Activated CD4-positive, alpha-beta T cell treated with anti-CD3 and anti-CD28 coated beads for 36 hours (primary cell): Measurements from ENCODE around the gene NAA25. TPM values are rescaled to one million over a fixed set of nuclear protein-coding genes. Genes with fewer than 3 reads are reported as not detected.

ENCODE experiments used
- ATAC-seq: fragments of 200-7000 bp; cut with Tn5 transposase; one replicate; pipeline ENCODE4 v1.10.0; 2021; ENCODE audit warnings: mild to moderate bottlenecking, moderate library complexity
- CTCF ChIA-PET: fragments of 350-600 bp; sonication (Branson Sonifier 250); formaldehyde crosslinking; loops from one replicate; lab custom pipeline; 2021; ENCODE audit warnings: antibody characterized with exemption; lab: Charles Lee
- POLR2A ChIA-PET: fragments of 350-600 bp; sonication (Branson Sonifier 250); formaldehyde crosslinking; loops from one replicate; lab custom pipeline; 2021; ENCODE audit warnings: antibody characterized with exemption, inconsistent platforms; lab: Charles Lee
- DNase-seq: peaks from one replicate; pipeline ENCODE4 v3.0.0-alpha.2; 2020
- H3K27ac Mint-ChIP-seq: one replicate; pipeline ENCODE4 v1.8.0; 2021; ENCODE audit warnings: mixed read lengths
- H3K27me3 Mint-ChIP-seq: one replicate; pipeline ENCODE4 v1.8.0; 2021; ENCODE audit warnings: mixed read lengths
- H3K36me3 Mint-ChIP-seq: one replicate; pipeline ENCODE4 v1.8.0; 2021; ENCODE audit warnings: low read depth, mixed read lengths
- H3K4me1 Mint-ChIP-seq: one replicate; pipeline ENCODE4 v1.8.0; 2021; ENCODE audit warnings: mixed read lengths
- H3K4me3 Mint-ChIP-seq: one replicate; pipeline ENCODE4 v1.8.0; 2021; ENCODE audit warnings: mild to moderate bottlenecking, moderate library complexity, mixed read lengths
- H3K9me3 Mint-ChIP-seq: one replicate; pipeline ENCODE4 v1.8.0; 2021; ENCODE audit warnings: low read depth, mixed read lengths
- intact Hi-C, 2 experiments: fragments of 100-400 bp; cut with DNase I in 1 of 2; cut with micrococcal nuclease in 1 of 2; formaldehyde crosslinking; loops; one replicate each; pipeline versions ENCODE4 v1.14.2 to v1.15.1; 2022 to 2024; cut with DNase I, micrococcal nuclease
- total RNA-seq, 2 experiments: library from RNA; stranded (reverse); gene quantifications; one replicate each; pipeline ENCODE4 v1.2.3, GENCODE V29; 2021

NAA25 gene
- 10 to 100 TPM; 50.9 to 58.5 TPM for total RNA-seq

DNA sequence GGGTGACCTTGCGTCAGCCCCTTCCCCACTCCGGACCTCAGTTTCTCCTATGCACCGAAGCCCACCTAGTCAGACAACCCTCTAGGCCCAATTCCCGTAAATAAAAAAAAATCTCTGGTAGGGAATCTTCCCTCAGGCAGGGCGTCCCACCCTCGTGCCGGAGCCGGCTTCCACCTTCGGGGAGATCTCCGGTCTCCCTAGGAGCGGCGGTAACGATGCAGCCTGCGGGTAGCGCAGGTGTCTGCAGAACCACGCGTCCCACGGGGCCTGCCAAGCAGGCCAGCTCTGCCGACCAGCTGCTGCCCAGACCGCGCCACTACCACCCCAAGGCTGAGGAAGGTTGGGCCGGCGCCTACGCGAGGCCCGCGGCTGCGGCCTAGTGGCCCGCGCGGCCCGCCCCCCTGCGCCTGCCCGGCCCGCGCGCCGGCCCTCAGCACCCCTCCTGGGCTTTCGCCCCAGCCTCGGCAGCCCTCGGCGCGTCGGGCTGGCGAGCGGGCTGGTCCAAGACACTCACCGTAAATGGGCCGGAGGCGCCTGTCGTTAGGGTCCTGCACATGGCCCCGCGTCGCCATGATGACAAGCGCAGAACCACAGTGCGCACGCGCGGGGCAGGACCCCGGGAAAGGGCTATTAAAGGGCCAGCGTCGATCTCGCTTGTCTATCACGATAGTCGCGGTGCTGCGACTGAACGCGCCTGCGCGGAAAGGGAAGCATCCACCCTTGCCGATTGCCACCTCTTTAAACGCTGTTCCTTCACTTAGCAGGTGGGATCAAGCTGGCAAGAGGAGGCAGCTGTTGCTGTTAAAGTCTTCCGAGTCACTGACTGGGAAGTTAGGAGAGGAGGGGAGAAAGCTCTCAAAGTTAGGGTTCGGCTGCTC is at the start of gene NAA25:
TSS of gene NAA25 (minus strand) at position 582 of the 878 bp plus-strand sequence. CDS start at position 572, 10 bp downstream.
- ChIA-PET CTCF (interaction anchor here (0.6 to 2.2 kb wide), 10 partner anchors 9 to 163 kb away, joined by 3 to 10 read pairs (median 4); partner anchors contain the start of gene TRAFD1), POLR2A (interaction anchor here (0.7 to 3.3 kb wide), 9 partner anchors 12 to 94 kb away, joined by 3 to 26 read pairs (median 4); partner anchors contain the start of gene TRAFD1)
- DNase-seq (peak; percentile 94), ATAC-seq (peak; percentile 80)
- Mint-ChIP-seq H3K27ac (peak within 1 kb of the TSS; percentile 99), H3K4me3 (peak within 1 kb of the TSS; percentile 97), H3K4me1 (peaks cover 55% of the 10 kb centered on the region), H3K36me3 (peaks cover 35% of the 10 kb centered on the region), H3K9me3 (no peaks in the 10 kb centered on the region), H3K27me3 (no peaks in the 10 kb centered on the region)
- intact Hi-C loops: loop anchor here (1.0 to 5.0 kb wide), 8 partner anchors 12 to 701 kb away; partner anchors contain the start of genes ERP29 (in 2 of the 2), TMEM116 (in 2 of the 2), TRAFD1 (in 2 of the 2) and HECTD4 (in 1 of the 2)

DNA sequence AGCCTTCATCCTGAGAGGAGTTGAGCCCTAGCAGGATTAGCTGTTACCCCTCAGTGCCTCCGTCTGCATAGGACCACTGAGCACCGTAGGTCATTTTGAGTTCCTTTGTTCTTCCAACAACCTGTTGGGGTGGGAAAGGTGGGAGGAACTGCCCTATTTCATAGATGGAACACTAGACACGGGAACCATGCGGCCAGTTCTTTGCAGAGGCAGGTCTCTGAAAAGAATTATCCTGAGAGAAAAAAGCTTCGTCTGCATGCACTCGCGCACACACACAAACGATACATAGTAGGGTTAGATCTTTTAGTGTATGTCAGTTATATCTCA is 45.3 kb upstream of the NAA25 start:
- Mint-ChIP-seq H3K36me3 (peaks cover 79% of the 10 kb centered on the region), H3K4me1 (peaks cover 6% of the 10 kb centered on the region), H3K4me3 (no peak overlapping the region), H3K27me3 (no peaks in the 10 kb centered on the region), H3K9me3 (peaks cover 22% of the 10 kb centered on the region), H3K27ac (no peak overlapping the region)
- DNase-seq (no peak), ATAC-seq (no peak)
- intact Hi-C loops: no loop called here
- ChIA-PET POLR2A (no interaction called here), CTCF (interaction anchor here (0.6 kb wide), 1 partner anchor 700 kb away, joined by 4 read pairs; no protein-coding TSS in a partner anchor)

DNA sequence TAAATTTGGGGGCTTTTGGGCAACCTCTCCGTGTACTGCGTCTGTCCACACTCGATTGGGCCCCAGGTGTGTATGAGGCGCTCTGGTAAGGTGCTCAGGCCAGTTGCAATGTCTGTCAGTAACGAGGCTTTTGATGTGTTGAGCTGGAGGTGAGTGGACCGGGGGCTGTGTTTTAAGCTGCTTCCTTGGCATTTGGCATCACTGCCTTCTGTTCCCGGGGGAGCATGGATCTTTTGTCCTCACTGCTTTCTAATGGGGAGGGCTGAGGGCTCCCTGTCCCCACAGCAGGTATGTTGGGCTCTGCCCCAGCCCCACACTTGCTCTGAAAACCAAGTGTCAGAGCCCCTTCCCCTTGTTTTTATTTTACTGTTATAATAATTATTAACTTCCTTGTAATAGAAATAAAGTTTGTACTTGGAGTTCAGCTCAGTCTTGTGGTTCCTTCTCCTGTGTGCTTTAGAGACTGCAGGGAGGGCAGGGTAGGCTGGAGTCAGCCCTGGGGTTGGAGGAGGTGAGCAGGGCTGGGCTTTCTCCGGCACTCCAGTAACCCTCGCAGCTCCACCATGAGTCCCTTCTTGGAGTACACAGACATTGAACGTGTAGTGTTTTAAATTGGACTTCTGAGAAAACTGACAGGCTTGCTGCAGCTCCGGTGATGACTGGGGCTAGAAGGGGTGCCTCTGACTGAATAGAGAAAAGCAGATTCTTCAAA is 44.8 kb upstream of the NAA25 start:
- Mint-ChIP-seq H3K9me3 (peaks cover 20% of the 10 kb centered on the region), H3K4me3 (no peak overlapping the region), H3K27me3 (no peaks in the 10 kb centered on the region), H3K4me1 (peaks cover 4% of the 10 kb centered on the region), H3K36me3 (peaks cover 79% of the 10 kb centered on the region), H3K27ac (no peak overlapping the region)
- POLR2A ChIA-PET: no interaction called here
- DNase-seq (no peak), ATAC-seq (no peak)
- CTCF ChIA-PET: no interaction called here
- intact Hi-C loops: no loop called here

DNA sequence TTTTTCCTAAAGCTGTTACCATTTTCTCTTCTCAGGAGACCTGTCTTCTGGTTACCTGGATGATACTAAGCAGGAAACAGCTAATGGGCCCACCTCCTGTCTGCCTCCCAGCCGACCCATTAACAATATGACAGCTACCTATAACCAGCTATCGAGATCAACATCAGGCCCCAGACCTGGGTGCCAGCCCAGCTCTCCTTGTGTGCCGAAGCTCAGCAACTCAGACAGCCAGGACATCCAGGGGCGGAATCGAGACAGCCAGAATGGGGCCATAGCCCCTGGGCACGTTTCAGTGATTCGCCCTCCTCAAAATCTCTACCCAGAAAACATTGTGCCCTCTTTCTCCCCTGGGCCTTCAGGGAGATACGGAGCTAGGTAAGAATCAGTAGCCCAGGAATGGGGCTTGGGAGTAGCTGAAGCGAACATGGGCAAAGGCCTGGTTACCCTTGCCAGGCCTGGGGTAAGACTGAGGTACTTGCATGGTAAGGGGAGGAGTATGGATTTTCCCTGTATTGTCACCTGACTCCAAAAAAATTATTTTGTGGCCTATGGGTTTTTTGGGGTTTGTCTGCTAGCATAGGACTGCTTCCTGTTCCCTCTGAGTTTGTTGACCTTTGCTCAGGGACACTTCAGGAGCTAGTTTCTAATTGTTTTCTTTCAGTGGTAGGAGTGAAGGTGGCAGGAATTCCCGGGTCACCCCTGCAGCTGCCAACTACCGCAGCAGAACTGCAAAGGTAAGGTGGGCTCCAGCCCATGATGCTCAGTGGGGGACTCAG is 43.4 kb upstream of the NAA25 start:
- intact Hi-C loops: no loop called here
- H3K4me1 Mint-ChIP-seq: no peaks in the 10 kb centered on the region
- peaks cover 70% of the 10 kb centered on the region for H3K36me3 Mint-ChIP-seq
- H3K4me3 Mint-ChIP-seq: no peak overlapping the region
- peak overlapping the region; percentile 48 for H3K27ac Mint-ChIP-seq
- ChIA-PET POLR2A (no interaction called here), CTCF (interaction anchor here (1.1 kb wide), 1 partner anchor 236 kb away, joined by 4 read pairs; no protein-coding TSS in a partner anchor)
- H3K9me3 Mint-ChIP-seq: peaks cover 11% of the 10 kb centered on the region
- DNase-seq: no peak
- no peak for ATAC-seq
- no peaks in the 10 kb centered on the region for H3K27me3 Mint-ChIP-seq

DNA sequence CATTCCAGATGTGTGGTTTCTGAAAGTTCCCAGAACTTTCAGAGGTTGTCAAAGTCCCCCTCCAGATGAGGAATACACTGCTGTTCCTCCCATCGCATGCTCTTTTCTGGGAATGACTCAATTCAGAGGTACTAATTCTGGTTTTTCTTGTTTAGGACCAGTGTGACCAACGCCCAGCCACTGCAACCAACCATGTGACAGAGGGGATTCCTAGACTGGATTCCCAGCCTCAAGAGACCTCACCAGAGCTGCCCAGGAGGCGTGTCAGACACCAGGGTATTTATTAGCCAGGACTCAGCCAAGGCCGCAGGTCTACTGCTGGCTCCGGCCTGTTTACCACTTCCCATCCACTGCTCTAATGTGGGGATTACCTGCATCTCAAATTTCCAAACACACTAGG is 41.0 kb upstream of the NAA25 start:
- no peak for DNase-seq
- ATAC-seq: no peak
- ChIA-PET CTCF (no interaction called here), POLR2A (no interaction called here)
- Mint-ChIP-seq H3K36me3 (peaks cover 66% of the 10 kb centered on the region), H3K4me1 (no peaks in the 10 kb centered on the region), H3K4me3 (no peak overlapping the region), H3K27me3 (no peaks in the 10 kb centered on the region), H3K9me3 (peaks cover 5% of the 10 kb centered on the region), H3K27ac (no peak overlapping the region)
- intact Hi-C loops: no loop called here

DNA sequence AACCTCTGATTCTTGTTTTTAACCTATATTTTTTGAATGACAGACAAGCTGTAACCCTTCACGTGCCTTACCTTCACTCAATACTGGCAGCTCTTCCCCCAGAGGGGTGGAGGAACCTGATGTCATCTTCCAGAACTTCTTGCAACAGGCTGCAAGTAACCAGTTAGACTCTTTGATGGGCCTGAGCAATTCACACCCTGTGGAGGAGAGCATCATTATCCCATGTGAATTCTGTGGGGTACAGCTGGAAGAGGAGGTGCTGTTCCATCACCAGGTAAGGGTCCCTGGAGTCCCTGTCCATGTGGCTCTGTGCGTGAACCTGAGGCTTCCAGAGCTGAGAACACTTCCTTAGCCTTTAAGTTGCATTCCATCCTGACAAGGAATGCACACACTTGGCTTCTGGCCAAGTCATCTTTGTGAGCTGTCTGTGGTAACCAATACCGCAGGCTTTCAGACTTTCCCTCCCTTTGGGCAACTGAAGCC is 39.5 kb upstream of the NAA25 start:
- H3K27ac Mint-ChIP-seq: peak overlapping the region; percentile 24
- intact Hi-C loops: no loop called here
- peaks cover 55% of the 10 kb centered on the region for H3K36me3 Mint-ChIP-seq
- H3K4me3 Mint-ChIP-seq: no peak overlapping the region
- DNase-seq (no peak), ATAC-seq (no peak)
- H3K27me3 Mint-ChIP-seq: no peaks in the 10 kb centered on the region
- no peaks in the 10 kb centered on the region for H3K9me3 Mint-ChIP-seq
- ChIA-PET CTCF (interaction anchor here (1.1 kb wide), 1 partner anchor 17 kb away, joined by 3 read pairs; no protein-coding TSS in a partner anchor), POLR2A (no interaction called here)
- no peaks in the 10 kb centered on the region for H3K4me1 Mint-ChIP-seq

DNA sequence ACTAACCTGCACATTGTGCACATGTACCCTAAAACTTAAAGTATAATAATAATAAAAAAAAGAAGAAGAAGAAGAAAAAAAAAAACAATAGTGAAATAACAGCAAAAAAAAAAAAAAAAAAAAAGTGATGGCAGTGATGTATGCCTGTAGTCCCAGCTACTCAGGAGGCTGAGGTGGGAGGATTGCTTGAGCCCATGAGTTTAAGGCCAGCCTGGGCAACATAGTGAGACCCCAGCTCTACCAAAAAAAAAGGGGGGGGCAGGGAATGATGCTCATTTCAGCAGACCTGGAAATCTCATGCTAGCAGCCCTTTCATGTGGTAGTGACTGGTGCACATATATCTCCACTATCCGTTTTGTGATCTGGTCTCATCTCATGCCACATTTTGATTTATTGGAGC is 37.5 kb upstream of the NAA25 start:
- no peak for DNase-seq
- no peaks in the 10 kb centered on the region for H3K4me1 Mint-ChIP-seq
- intact Hi-C loops: no loop called here
- no peak overlapping the region for H3K27ac Mint-ChIP-seq
- H3K9me3 Mint-ChIP-seq: no peaks in the 10 kb centered on the region
- CTCF ChIA-PET: no interaction called here
- no peak overlapping the region for H3K4me3 Mint-ChIP-seq
- no peaks in the 10 kb centered on the region for H3K27me3 Mint-ChIP-seq
- ATAC-seq: no peak
- H3K36me3 Mint-ChIP-seq: peaks cover 43% of the 10 kb centered on the region
- POLR2A ChIA-PET: no interaction called here

DNA sequence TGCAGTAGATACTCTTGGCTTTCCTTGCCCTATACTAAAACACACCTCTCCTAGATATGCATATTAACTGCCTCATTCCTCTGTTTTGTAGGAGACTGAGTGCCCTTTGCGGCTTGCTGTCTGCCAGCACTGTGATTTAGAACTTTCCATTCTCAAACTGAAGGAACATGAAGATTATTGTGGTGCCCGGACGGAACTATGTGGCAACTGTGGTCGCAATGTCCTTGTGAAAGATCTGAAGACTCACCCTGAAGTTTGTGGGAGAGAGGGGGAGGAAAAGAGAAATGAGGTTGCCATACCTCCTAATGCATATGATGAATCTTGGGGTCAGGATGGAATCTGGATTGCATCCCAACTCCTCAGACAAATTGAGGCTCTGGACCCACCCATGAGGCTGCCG is 32.1 kb upstream of the NAA25 start:
- H3K27ac Mint-ChIP-seq: peak overlapping the region; percentile 7

DNA sequence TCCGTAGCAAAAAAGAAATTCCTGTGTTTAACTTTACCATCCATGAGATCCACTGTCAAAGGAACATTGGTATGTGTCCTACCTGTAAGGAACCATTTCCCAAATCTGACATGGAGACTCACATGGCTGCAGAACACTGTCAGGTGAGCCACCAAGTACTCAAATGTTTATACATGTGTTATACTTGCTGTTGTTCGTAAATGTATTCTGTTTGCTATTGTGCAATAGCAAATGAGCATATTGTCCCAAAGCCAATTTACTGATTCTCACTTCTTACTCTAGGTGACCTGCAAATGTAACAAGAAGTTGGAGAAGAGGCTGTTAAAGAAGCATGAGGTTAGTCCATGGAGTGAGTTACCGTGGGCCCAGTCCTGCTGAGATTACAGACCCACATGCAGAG is 26.1 kb upstream of the NAA25 start:
- POLR2A ChIA-PET: no interaction called here
- intact Hi-C loops: loop anchor here in 1 of 2 experiments (5.0 kb wide), 1 partner anchor 248 kb away; the partner anchor contains the start of gene HECTD4
- Mint-ChIP-seq H3K36me3 (peaks cover 23% of the 10 kb centered on the region), H3K4me1 (peaks cover 23% of the 10 kb centered on the region), H3K4me3 (no peak overlapping the region), H3K27me3 (no peaks in the 10 kb centered on the region), H3K27ac (no peak overlapping the region), H3K9me3 (no peaks in the 10 kb centered on the region)
- DNase-seq (no peak), ATAC-seq (no peak)
- CTCF ChIA-PET: no interaction called here

More for the DNA sequence above, 32.1 kb upstream of the NAA25 start:
- DNase-seq: no peak
- Mint-ChIP-seq H3K9me3 (no peaks in the 10 kb centered on the region), H3K36me3 (peaks cover 26% of the 10 kb centered on the region), H3K4me1 (no peaks in the 10 kb centered on the region), H3K4me3 (no peak overlapping the region), H3K27me3 (no peaks in the 10 kb centered on the region)
- ChIA-PET CTCF (interaction anchor here (0.6 kb wide), 1 partner anchor 88 kb away, joined by 3 read pairs; no protein-coding TSS in a partner anchor), POLR2A (no interaction called here)
- intact Hi-C loops: no loop called here
- ATAC-seq: no peak

DNA sequence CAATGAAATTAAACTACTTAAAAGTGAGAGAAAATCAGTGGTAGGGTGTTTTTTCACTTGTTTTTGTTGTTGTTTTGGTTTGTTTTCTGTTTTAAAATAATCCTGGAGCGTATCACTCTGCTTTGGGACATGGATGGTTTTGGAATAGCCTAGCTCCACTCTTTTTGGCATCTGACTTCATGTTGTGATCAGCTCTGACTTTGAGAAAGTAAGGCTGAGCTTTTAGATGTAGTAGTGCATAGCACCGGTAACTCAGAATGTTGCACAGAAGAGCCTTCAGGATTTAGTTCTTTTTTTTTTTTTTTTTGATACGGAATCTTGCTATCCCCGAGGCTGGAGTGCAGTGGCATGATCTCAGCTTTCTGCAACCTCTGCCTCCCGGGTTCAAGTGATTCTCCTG is 24.8 kb upstream of the NAA25 start:
- H3K4me1 Mint-ChIP-seq: peaks cover 33% of the 10 kb centered on the region

More for the DNA sequence above, 24.8 kb upstream of the NAA25 start:
- no peak overlapping the region for H3K27ac Mint-ChIP-seq
- ChIA-PET CTCF (interaction anchor here (1.3 to 2.2 kb wide), 2 partner anchors 11 to 13 kb away, joined by 3 to 9 read pairs; no protein-coding TSS in a partner anchor), POLR2A (no interaction called here)
- DNase-seq (no peak), ATAC-seq (no peak)
- H3K9me3 Mint-ChIP-seq: no peaks in the 10 kb centered on the region
- no peaks in the 10 kb centered on the region for H3K27me3 Mint-ChIP-seq
- intact Hi-C loops: loop anchor here in 1 of 2 experiments (5.0 kb wide), 1 partner anchor 249 kb away; the partner anchor contains the start of gene HECTD4
- no peak overlapping the region for H3K4me3 Mint-ChIP-seq
- peaks cover 20% of the 10 kb centered on the region for H3K36me3 Mint-ChIP-seq
